Ascending aorta (tissue), 2 donors: ENCODE results near the gene SMURF1. TPM values are rescaled to one million over a fixed set of nuclear protein-coding genes. Genes with fewer than 3 reads are reported as not detected.
A peak's percentile ranks its signal among the peaks of the same experiment; 100 is the strongest.

Source experiments
- DNase-seq, 2 donors: peaks; one replicate each; pipeline ENCODE4 v3.0.0-alpha.2; 2019; ENCODE audit warnings: low spot score in 2 of 2
- H3K27ac ChIP-seq, 2 donors: fragments of 200-600 bp; sonication (generic); one replicate each; pipeline ENCODE4 v1.5.1; 2016 to 2017; ENCODE audit warnings: mild to moderate bottlenecking in 1 of 2
- H3K27me3 ChIP-seq: fragments of 200-600 bp; sonication (generic); one replicate; pipeline ENCODE4 v1.5.1; 2017
- H3K36me3 ChIP-seq, 2 donors: fragments of 200-600 bp; sonication (generic); one replicate each; pipeline ENCODE4 v1.5.1; 2016
- H3K4me1 ChIP-seq, 2 donors: fragments of 200-600 bp; sonication (generic); one replicate each; pipeline ENCODE4 v1.5.1; 2016 to 2017; ENCODE audit warnings: mild to moderate bottlenecking in 1 of 2
- H3K4me3 ChIP-seq, 2 donors: fragments of 200-600 bp; sonication (generic); one replicate each; pipeline ENCODE4 v1.5.1; 2016 to 2017; ENCODE audit warnings: mild to moderate bottlenecking in 1 of 2
- H3K9me3 ChIP-seq, 2 donors: fragments of 200-600 bp; sonication (generic); one replicate each; pipeline ENCODE4 v1.5.1; 2016
- CTCF ChIP-seq, 3 experiments: fragments of 200-600 bp in 2 of 3; fragments of 450-650 bp in 1 of 3; sonication (generic) in 2 of 3; IDR thresholded peaks; one replicate each; pipeline ENCODE4 v1.5.1; 2016 to 2019; ENCODE audit warnings: antibody characterized with exemption in 3 of 3, mild to moderate bottlenecking in 1 of 3, moderate library complexity in 1 of 3
- intact Hi-C: fragments of 100-400 bp; cut with DNase I; formaldehyde crosslinking; loops from one replicate; pipeline ENCODE4 v1.15.1; 2023
- total RNA-seq: library from RNA; depleted of rRNA; stranded (reverse); fragments of >200 nt; gene quantifications from one replicate; pipeline ENCODE4 v1.1.0, GENCODE V29; 2016

Gene SMURF1
- total RNA-seq, 1 donor from 2014 or later = 26.5 TPM

GRCh38 chr7:99000904-99001465, 142.9 kb downstream of the SMURF1 start:
- intact Hi-C loops = no loop called here
- no peak for DNase-seq
- no peak overlapping the region for H3K4me3 ChIP-seq
- no peaks in the 10 kb centered on the region for H3K9me3 ChIP-seq
- no peaks in the 10 kb centered on the region for H3K4me1 ChIP-seq
- peaks cover 56 to 67% of the 10 kb centered on the region in 2 donors for H3K36me3 ChIP-seq
- no peak overlapping the region for H3K27ac ChIP-seq
- no peaks in the 10 kb centered on the region for H3K27me3 ChIP-seq
- TF ChIP-seq CTCF (IDR thresholded peaks at IDR 0.05) = no peak

GRCh38 chr7:99000196-99000903, 143.6 kb downstream of the SMURF1 start:
- intact Hi-C loops = no loop called here
- Histone ChIP-seq H3K27ac (no peak overlapping the region), H3K36me3 (peaks cover 56 to 67% of the 10 kb centered on the region in 2 donors), H3K4me1 (no peaks in the 10 kb centered on the region), H3K4me3 (no peak overlapping the region), H3K27me3 (no peaks in the 10 kb centered on the region), H3K9me3 (no peaks in the 10 kb centered on the region)
- TF ChIP-seq CTCF (IDR thresholded peaks at IDR 0.05) = no peak
- peak in 1 of 2 donors; percentile 39 for DNase-seq

- H3K9me3 ChIP-seq = no peaks in the 10 kb centered on the region
- DNase-seq = peak in 1 of 2 donors; percentile 39
- no peak for TF ChIP-seq CTCF (IDR thresholded peaks at IDR 0.05)
- intact Hi-C loops = no loop called here
- H3K27me3 ChIP-seq = no peaks in the 10 kb centered on the region
- H3K27ac ChIP-seq = no peak overlapping the region
- H3K36me3 ChIP-seq = peaks cover 56 to 67% of the 10 kb centered on the region in 2 donors
- H3K4me1 ChIP-seq = no peaks in the 10 kb centered on the region
- no peak overlapping the region for H3K4me3 ChIP-seq
These were observed 144.8 kb downstream of the SMURF1 start for GRCh38 chr7:98998821-98999725.

GRCh38 chr7:98997846-98998245, 146.1 kb downstream of the SMURF1 start:
- TF ChIP-seq CTCF (IDR thresholded peaks at IDR 0.05) = no peak
- intact Hi-C loops = no loop called here
- Histone ChIP-seq H3K4me1 (no peaks in the 10 kb centered on the region), H3K27me3 (no peaks in the 10 kb centered on the region), H3K9me3 (no peaks in the 10 kb centered on the region), H3K36me3 (peaks cover 65 to 76% of the 10 kb centered on the region in 2 donors), H3K4me3 (no peak overlapping the region), H3K27ac (no peak overlapping the region)
- DNase-seq = peak in 1 of 2 donors; percentile 24

GRCh38 chr7:98996150-98996552, 147.8 kb downstream of the SMURF1 start:
- Histone ChIP-seq H3K9me3 (no peaks in the 10 kb centered on the region), H3K27ac (no peak overlapping the region), H3K27me3 (no peaks in the 10 kb centered on the region), H3K36me3 (peaks cover 73 to 79% of the 10 kb centered on the region in 2 donors), H3K4me1 (no peaks in the 10 kb centered on the region), H3K4me3 (no peak overlapping the region)
- peak in 1 of 2 donors; percentile 60 for DNase-seq
- TF ChIP-seq CTCF (IDR thresholded peaks at IDR 0.05) = no peak
- intact Hi-C loops = no loop called here
